Trophoblast cell (in vitro differentiated cells and primary cell): ENCODE results near the gene SARS1.
A peak's percentile ranks its signal among the peaks of the same experiment; 100 is the strongest.
"Not testable (repeated sequence)": the region's sequence is repeated elsewhere in the genome, so short reads cannot be mapped to it uniquely, and the experiment has no call there.

Source experiments
- DNase-seq, 2 donors: peaks; one replicate each; pipeline ENCODE4 v3.0.0-alpha.2; 2016
- H2AFZ ChIP-seq: 2 replicates; pipeline ENCODE4 v1.6.1; 2013; ENCODE audit warnings: low read length, moderate library complexity, mild to moderate bottlenecking; ENCODE audit not compliant: insufficient read depth, poor library complexity
- H2AK5ac ChIP-seq: 2 replicates; pipeline ENCODE4 v1.6.1; 2013; ENCODE audit warnings: mild to moderate bottlenecking, low read length
- H2BK120ac ChIP-seq: 2 replicates; pipeline ENCODE4 v1.6.1; 2013; ENCODE audit warnings: low read length, mild to moderate bottlenecking, moderate library complexity; ENCODE audit not compliant: insufficient read depth, poor library complexity
- H2BK12ac ChIP-seq: 2 replicates; pipeline ENCODE4 v1.6.1; 2013; ENCODE audit warnings: mild to moderate bottlenecking, low read length, moderate library complexity
- H2BK5ac ChIP-seq: 2 replicates; pipeline ENCODE4 v1.6.1; 2013; ENCODE audit warnings: low read length, low read depth, moderate library complexity, mild to moderate bottlenecking; ENCODE audit not compliant: poor library complexity
- H3K14ac ChIP-seq: 2 replicates; pipeline ENCODE4 v1.6.1; 2013; ENCODE audit warnings: mild to moderate bottlenecking, low read length
- H3K18ac ChIP-seq: 2 replicates; pipeline ENCODE4 v1.6.1; 2013; ENCODE audit warnings: mild to moderate bottlenecking, low read length
- H3K23ac ChIP-seq: 2 replicates; pipeline ENCODE4 v1.6.1; 2013; ENCODE audit warnings: low read length
- H3K27ac ChIP-seq: 2 replicates; pipeline ENCODE4 v1.5.1; 2013; ENCODE audit warnings: low read depth, mild to moderate bottlenecking, inconsistent platforms, low read length, moderate library complexity
- H3K27me3 ChIP-seq: 2 replicates; pipeline ENCODE4 v1.6.1; 2013; ENCODE audit warnings: inconsistent platforms, mild to moderate bottlenecking, low read length, moderate library complexity; ENCODE audit not compliant: insufficient read depth
- H3K36me3 ChIP-seq, 2 experiments: 1 replicate in 1 of 2; 2 replicates in 1 of 2; pipeline ENCODE4 v1.6.1; 2013; ENCODE audit warnings: low read length in 2 of 2, mild to moderate bottlenecking in 2 of 2, moderate library complexity in 1 of 2; ENCODE audit not compliant: insufficient read depth in 2 of 2, control insufficient read depth in 1 of 2
- H3K4ac ChIP-seq: 2 replicates; pipeline ENCODE4 v1.6.1; 2013; ENCODE audit warnings: low read depth, mild to moderate bottlenecking, low read length, moderate library complexity
- H3K4me1 ChIP-seq, 2 experiments: 1 replicate in 1 of 2; 2 replicates in 1 of 2; pipeline ENCODE4 v1.6.1; 2013; ENCODE audit warnings: low read length in 2 of 2, mild to moderate bottlenecking in 2 of 2, moderate library complexity in 1 of 2; ENCODE audit not compliant: insufficient read depth in 2 of 2, control insufficient read depth in 1 of 2
- H3K4me2 ChIP-seq: 2 replicates; pipeline ENCODE4 v1.6.1; 2013; ENCODE audit warnings: inconsistent platforms, mild to moderate bottlenecking, low read length, moderate library complexity
- H3K4me3 ChIP-seq: 2 replicates; pipeline ENCODE4 v1.5.1; 2013; ENCODE audit warnings: mild to moderate bottlenecking, low read depth, low read length, inconsistent platforms
- H3K79me1 ChIP-seq: one replicate; pipeline ENCODE4 v1.6.1; 2013; ENCODE audit warnings: low read length
- H3K79me2 ChIP-seq: 2 replicates; pipeline ENCODE4 v1.6.1; 2013; ENCODE audit warnings: low read length, mild to moderate bottlenecking; ENCODE audit not compliant: control insufficient read depth, insufficient read depth, poor library complexity
- H3K9ac ChIP-seq: 2 replicates; pipeline ENCODE4 v1.6.1; 2013; ENCODE audit warnings: mild to moderate bottlenecking, low read length
- H3K9me3 ChIP-seq: 2 replicates; pipeline ENCODE4 v1.6.1; 2013; ENCODE audit warnings: low read depth, mild to moderate bottlenecking, control low read depth, inconsistent platforms, low read length; ENCODE audit not compliant: insufficient read depth
- H4K12ac ChIP-seq: 2 replicates; pipeline ENCODE4 v1.6.1; 2013; ENCODE audit warnings: low read depth, mild to moderate bottlenecking, low read length, moderate library complexity
- H4K8ac ChIP-seq: 2 replicates; pipeline ENCODE4 v1.6.1; 2013; ENCODE audit warnings: low read depth, mild to moderate bottlenecking, low read length, moderate library complexity
- H4K91ac ChIP-seq: one replicate; pipeline ENCODE4 v1.6.1; 2013; ENCODE audit warnings: low read depth, mild to moderate bottlenecking, low read length, moderate library complexity
- WGBS: extraction: QIAGEN DNeasy Blood & Tissue Kit; methylation state at CpG from one replicate; pipeline ENCODE4 v1.1.7; 2013; ENCODE audit warnings: missing lambda C conversion rate; ENCODE audit not compliant: insufficient read length, insufficient coverage; ENCODE audit errors: extremely low coverage; 5-methylcytosine and 5-hydroxymethylcytosine counted together

The SARS1 gene

DNA sequence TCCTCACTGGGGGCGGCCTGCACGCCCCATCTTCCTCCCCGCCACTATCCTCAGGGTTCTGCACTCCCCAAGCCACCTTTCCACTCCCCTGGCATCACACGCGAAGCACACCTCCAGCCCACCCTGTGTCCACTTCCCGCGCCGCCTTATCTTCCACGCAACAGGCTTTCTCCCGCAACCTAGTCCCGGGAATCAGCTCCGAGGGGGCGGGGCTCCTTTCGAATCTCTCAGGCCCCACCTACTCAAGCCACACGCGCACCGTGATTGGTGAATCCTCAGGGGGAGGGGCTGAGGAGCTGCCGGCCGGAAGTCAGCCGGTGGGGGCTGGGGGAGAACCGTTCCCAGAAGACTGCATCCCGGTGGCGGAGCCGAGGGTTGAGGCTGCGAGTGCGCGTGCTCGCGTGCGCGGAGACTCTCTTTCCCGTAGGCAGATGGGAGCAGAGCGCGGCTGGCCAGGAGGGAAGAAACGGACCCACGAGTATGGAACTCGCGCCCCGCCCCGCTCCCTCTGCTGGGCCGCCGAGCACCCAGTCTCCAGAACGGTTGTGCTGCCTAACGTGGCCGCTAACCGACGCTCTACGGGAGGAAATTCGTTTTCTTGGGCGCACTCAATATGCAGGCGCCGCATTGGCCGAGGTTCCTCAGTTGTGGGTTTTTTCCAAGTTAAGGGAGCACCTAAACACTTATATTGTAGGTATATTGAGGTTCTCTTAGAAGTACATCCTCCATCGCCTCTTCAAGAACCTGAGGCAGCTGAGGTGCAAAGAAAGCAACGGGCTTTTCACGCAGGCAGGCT is 69.4 kb downstream of the SARS1 start, which contains the start of gene PSRC1:
Gene PSRC1 (minus strand): TSS at position 194 of the 796 bp plus-strand sequence.
- Histone ChIP-seq H3K4me1 (peaks cover 16 to 37% of the 10 kb centered on the region in 2 experiments), H3K4ac (peak within 1 kb of the TSS; percentile 93), H3K23ac (no peak within 1 kb of the TSS), H3K4me2 (peak within 1 kb of the TSS; percentile 74), H3K9me3 (no peaks in the 10 kb centered on the region), H3K79me2 (peaks cover 19% of the 10 kb centered on the region), H4K91ac (peak within 1 kb of the TSS; percentile 93), H2BK12ac (peak within 1 kb of the TSS; percentile 64), H2BK5ac (peak within 1 kb of the TSS; percentile 87), H3K18ac (peak within 1 kb of the TSS; percentile 89), H3K4me3 (peak within 1 kb of the TSS; percentile 82), H2AK5ac (peak within 1 kb of the TSS; percentile 36), H4K12ac (peak within 1 kb of the TSS; percentile 78), H3K27me3 (no peaks in the 10 kb centered on the region), H3K14ac (peak within 1 kb of the TSS; percentile 79), H2AFZ (peak within 1 kb of the TSS; percentile 77), H3K27ac (peak within 1 kb of the TSS; percentile 93), H4K8ac (peak within 1 kb of the TSS; percentile 90), H3K9ac (peak within 1 kb of the TSS; percentile 81), H2BK120ac (peak within 1 kb of the TSS; percentile 85), H3K79me1 (peaks cover 21% of the 10 kb centered on the region), H3K36me3 (peaks cover 25 to 26% of the 10 kb centered on the region in 2 experiments)
- DNase-seq: peak; percentile 91 to 95
- no CpG with 5 or more reads among the region's 56 CpGs for WGBS

DNA sequence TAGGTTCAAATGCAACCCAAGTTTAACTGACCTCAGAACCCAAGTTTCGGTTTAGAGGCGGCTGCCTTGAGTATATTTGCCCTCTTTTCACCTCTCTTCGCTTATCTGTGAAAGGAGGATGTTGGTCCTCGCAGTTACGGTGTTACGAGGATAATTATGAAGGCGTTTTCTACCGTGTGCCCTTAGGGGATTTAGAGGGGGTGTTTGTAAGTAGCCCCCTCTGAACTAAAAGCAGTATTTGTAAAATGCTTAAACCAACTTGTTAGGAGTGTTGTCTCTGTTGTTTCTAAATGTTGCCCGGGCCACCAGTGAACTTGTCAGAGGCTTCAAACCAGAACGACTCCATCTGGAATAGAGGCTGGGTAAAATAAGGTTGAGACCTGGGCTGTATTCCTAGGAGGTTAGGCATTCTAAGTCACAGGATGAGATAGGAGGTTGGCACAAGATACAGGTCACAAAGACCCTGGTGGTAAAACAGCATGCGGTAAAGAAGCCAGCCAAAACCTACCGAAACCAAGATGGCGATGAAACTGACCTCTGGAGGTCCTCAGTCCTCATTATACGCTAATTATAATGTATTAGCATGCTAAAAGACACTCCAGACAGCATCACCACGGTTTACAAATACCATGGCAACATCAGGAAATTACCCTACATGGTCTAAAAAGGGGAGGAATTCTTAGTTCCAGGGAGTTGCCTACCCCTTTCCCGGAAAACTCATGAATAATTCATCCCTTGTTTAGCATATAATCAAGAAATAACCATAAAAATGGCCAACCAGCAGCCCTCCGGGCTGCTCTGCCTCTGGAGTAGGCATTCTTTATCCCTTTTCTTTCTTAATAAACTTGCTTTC is 70.3 kb downstream of the SARS1 start:
- whole genome bisulfite sequencing: no CpG with 5 or more reads among the region's 17 CpGs
- no peak overlapping the region for H2AK5ac ChIP-seq

DNA sequence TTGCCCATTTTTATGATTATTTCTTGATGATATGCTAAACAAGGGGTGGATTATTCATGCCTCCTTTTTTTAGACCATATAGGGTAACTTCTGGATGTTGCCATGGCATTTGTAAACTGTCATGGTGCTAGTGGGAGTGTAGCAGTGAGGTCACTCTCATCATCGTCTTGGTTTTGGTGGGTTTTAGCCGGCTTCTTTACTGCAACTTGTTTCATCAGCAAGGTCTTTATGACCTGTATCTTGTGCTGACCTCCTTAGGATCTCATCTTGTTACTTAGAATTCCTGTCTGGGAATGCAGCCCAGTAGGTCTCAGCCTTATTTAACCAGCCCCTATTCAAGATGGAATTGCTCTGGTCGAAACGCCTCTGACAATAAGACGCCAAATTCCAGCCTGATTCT is 73.0 kb downstream of the SARS1 start:
- not testable (repeated sequence) for H3K14ac ChIP-seq, H2AK5ac ChIP-seq, H4K91ac ChIP-seq, H2AFZ ChIP-seq, H3K4me2 ChIP-seq, H3K36me3 ChIP-seq, H3K9me3 ChIP-seq, H3K9ac ChIP-seq, H3K27me3 ChIP-seq, H3K23ac ChIP-seq, H3K4me3 ChIP-seq, H4K12ac ChIP-seq, H3K18ac ChIP-seq, H3K4ac ChIP-seq, H2BK5ac ChIP-seq, H2BK120ac ChIP-seq, H4K8ac ChIP-seq, H2BK12ac ChIP-seq
- no CpG with 5 or more reads among the region's 5 CpGs for WGBS
- Histone ChIP-seq H3K4me1 (peaks cover 6 to 22% of the 10 kb centered on the region in 2 experiments), H3K27ac (peak overlapping the region; percentile 66), H3K79me1 (peaks cover 21% of the 10 kb centered on the region), H3K79me2 (peaks cover 13% of the 10 kb centered on the region)
- DNase-seq: peak; percentile 71 to 84

More for the DNA sequence above, 70.3 kb downstream of the SARS1 start:
- peaks cover 23% of the 10 kb centered on the region for H3K79me1 ChIP-seq
- peak overlapping the region; percentile 74 for H3K4me2 ChIP-seq
- H3K4me3 ChIP-seq: no peak overlapping the region
- H3K9ac ChIP-seq: peak overlapping the region; percentile 71
- peak overlapping the region; percentile 87 for H2BK5ac ChIP-seq
- H4K8ac ChIP-seq: peak overlapping the region; percentile 90
- peak overlapping the region; percentile 85 for H2BK120ac ChIP-seq
- peak overlapping the region; percentile 93 for H3K27ac ChIP-seq
- no peak for DNase-seq
- H4K91ac ChIP-seq: peak overlapping the region; percentile 93
- H3K18ac ChIP-seq: no peak overlapping the region
- H3K36me3 ChIP-seq: peaks cover 19 to 20% of the 10 kb centered on the region in 2 experiments
- no peaks in the 10 kb centered on the region for H3K27me3 ChIP-seq
- peak overlapping the region; percentile 87 for H3K4ac ChIP-seq
- H2AFZ ChIP-seq: peak overlapping the region; percentile 77
- peak overlapping the region; percentile 79 for H3K14ac ChIP-seq
- H3K4me1 ChIP-seq: peaks cover 16 to 35% of the 10 kb centered on the region in 2 experiments
- no peak overlapping the region for H3K23ac ChIP-seq
- no peaks in the 10 kb centered on the region for H3K9me3 ChIP-seq
- H2BK12ac ChIP-seq: no peak overlapping the region
- H4K12ac ChIP-seq: peak overlapping the region; percentile 78
- H3K79me2 ChIP-seq: peaks cover 19% of the 10 kb centered on the region
